Neural cell (in vitro differentiated cells): Measurements from ENCODE around the gene STX16.

Experiments used
- CTCF ChIP-seq: fragments of 450-650 bp; IDR thresholded peaks from 2 replicates; pipeline ENCODE4 v1.5.1; 2014; ENCODE audit warnings: antibody characterized with exemption, mild to moderate bottlenecking, moderate library complexity; ENCODE audit not compliant: poor library complexity, severe bottlenecking
- EP300 ChIP-seq: fragments of 450-650 bp; conservative IDR thresholded peaks from 2 replicates; pipeline ENCODE4 v1.6.1; 2014; ENCODE audit warnings: antibody characterized with exemption, mild to moderate bottlenecking, moderate library complexity; ENCODE audit not compliant: poor library complexity, severe bottlenecking
- EZH2 ChIP-seq: fragments of 200-600, 300-800 bp; shearing (Covaris generic), sonication (generic); IDR thresholded peaks from 2 replicates; pipeline ENCODE4 v1.6.1; 2014; ENCODE audit warnings: antibody characterized with exemption, low read length, borderline replicate concordance, mild to moderate bottlenecking; ENCODE audit not compliant: insufficient read depth, poor library complexity, severe bottlenecking
- POLR2AphosphoS5 ChIP-seq: IDR thresholded peaks from 2 replicates; pipeline ENCODE4 v1.6.1; 2012
- RAD21 ChIP-seq: fragments of 450-650 bp; conservative IDR thresholded peaks from 2 replicates; pipeline ENCODE4 v1.6.1; 2014; ENCODE audit warnings: antibody characterized with exemption, mild to moderate bottlenecking, moderate library complexity
- TAF1 ChIP-seq: IDR thresholded peaks from 2 replicates; pipeline ENCODE4 v1.6.1; 2012; ENCODE audit warnings: low read depth

- TF ChIP-seq CTCF (no peak), RAD21 (no peak), EZH2 (no peak), POLR2AphosphoS5 (no peak), TAF1 (no peak), EP300 (no peak)
These were observed 993 bp downstream of the STX16 start for GRCh38 chr20:58651946-58652605.
